GM23338 (cell line): ENCODE results near the gene CXCL16.

Source experiments
- REST ChIP-seq: IDR thresholded peaks from one replicate; pipeline ENCODE4 v1.6.1; 2018; ENCODE audit warnings: antibody characterized with exemption; ENCODE audit not compliant: unreplicated experiment
- ZNF462 ChIP-seq: fragments of 250-450 bp; sonication (Bioruptor Pico); IDR thresholded peaks from 2 replicates; pipeline ENCODE4 v1.5.0; 2020; ENCODE audit warnings: mild to moderate bottlenecking, moderate library complexity
- TF ChIP-seq, protein P1 (sequence below), 2 experiments: fragments of 200-600 bp in 1 of 2; sonication (generic) in 1 of 2; conservative IDR thresholded peaks; 2 replicates each; pipeline versions ENCODE4 v1.5.1 to v1.6.1; 2016 to 2017; ENCODE audit warnings: antibody characterized with exemption in 2 of 2, low read depth in 2 of 2, mild to moderate bottlenecking in 2 of 2, moderate library complexity in 1 of 2

GRCh38 chr17:4766201-4766600 lies 26.5 kb upstream of the CXCL16 start:
- TF ChIP-seq, protein P1, sequence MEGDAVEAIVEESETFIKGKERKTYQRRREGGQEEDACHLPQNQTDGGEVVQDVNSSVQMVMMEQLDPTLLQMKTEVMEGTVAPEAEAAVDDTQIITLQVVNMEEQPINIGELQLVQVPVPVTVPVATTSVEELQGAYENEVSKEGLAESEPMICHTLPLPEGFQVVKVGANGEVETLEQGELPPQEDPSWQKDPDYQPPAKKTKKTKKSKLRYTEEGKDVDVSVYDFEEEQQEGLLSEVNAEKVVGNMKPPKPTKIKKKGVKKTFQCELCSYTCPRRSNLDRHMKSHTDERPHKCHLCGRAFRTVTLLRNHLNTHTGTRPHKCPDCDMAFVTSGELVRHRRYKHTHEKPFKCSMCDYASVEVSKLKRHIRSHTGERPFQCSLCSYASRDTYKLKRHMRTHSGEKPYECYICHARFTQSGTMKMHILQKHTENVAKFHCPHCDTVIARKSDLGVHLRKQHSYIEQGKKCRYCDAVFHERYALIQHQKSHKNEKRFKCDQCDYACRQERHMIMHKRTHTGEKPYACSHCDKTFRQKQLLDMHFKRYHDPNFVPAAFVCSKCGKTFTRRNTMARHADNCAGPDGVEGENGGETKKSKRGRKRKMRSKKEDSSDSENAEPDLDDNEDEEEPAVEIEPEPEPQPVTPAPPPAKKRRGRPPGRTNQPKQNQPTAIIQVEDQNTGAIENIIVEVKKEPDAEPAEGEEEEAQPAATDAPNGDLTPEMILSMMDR (conservative IDR thresholded peaks at IDR 0.05; ENCODE audit: low read depth in 2 of 2), result no peak
- TF ChIP-seq ZNF462 (CRISPR knock-in tag) (no peak), REST (no peak)
